NOMO-1 treated with DMSO at 0.1 percent for 48 hours (cell line): ENCODE results near the gene THSD7A.

Experiments used
- DNase-seq: peaks from one replicate; lab custom pipeline; 2025; ENCODE audit not compliant: unreplicated experiment; lab: John Stamatoyannopoulos, UW

Gene THSD7A

GRCh38 chr7:11751807-11752389, 80.1 kb downstream of the THSD7A start:
- DNase-seq = no peak

- no peak for DNase-seq
Measured at GRCh38 chr7:11751315-11751714, 80.7 kb downstream of the THSD7A start.

GRCh38 chr7:11750191-11750590, 81.8 kb downstream of the THSD7A start:
- peak; percentile 83 for DNase-seq

GRCh38 chr7:11749629-11750028, 82.4 kb downstream of the THSD7A start:
- no peak for DNase-seq

- DNase-seq = no peak
Measured at GRCh38 chr7:11748884-11749283, 83.1 kb downstream of the THSD7A start.

GRCh38 chr7:11747715-11748485, 84.1 kb downstream of the THSD7A start:
- DNase-seq = no peak

GRCh38 chr7:11746591-11746990, 85.4 kb downstream of the THSD7A start:
- DNase-seq = no peak

- DNase-seq = no peak
Measured at GRCh38 chr7:11743548-11743947, 88.5 kb downstream of the THSD7A start.

GRCh38 chr7:11743016-11743415, 89.0 kb downstream of the THSD7A start:
- no peak for DNase-seq

- no peak for DNase-seq
Measured at GRCh38 chr7:11742496-11742895, 89.5 kb downstream of the THSD7A start.

GRCh38 chr7:11737723-11738122, 94.3 kb downstream of the THSD7A start:
- DNase-seq = no peak

- no peak for DNase-seq
Measured at GRCh38 chr7:11732207-11732606, 99.8 kb downstream of the THSD7A start.

GRCh38 chr7:11730725-11731124, 101.3 kb downstream of the THSD7A start:
- no peak for DNase-seq

GRCh38 chr7:11727864-11728263, 104.1 kb downstream of the THSD7A start:
- DNase-seq = no peak

- no peak for DNase-seq
Measured at GRCh38 chr7:11726794-11727155, 105.2 kb downstream of the THSD7A start.

- no peak for DNase-seq
Measured at GRCh38 chr7:11726001-11726793, 105.8 kb downstream of the THSD7A start.

GRCh38 chr7:11716185-11716584, 115.8 kb downstream of the THSD7A start:
- DNase-seq = no peak

GRCh38 chr7:11714676-11715075, 117.3 kb downstream of the THSD7A start:
- no peak for DNase-seq

GRCh38 chr7:11714205-11714604, 117.8 kb downstream of the THSD7A start:
- DNase-seq = no peak

GRCh38 chr7:11713352-11713751, 118.6 kb downstream of the THSD7A start:
- no peak for DNase-seq

- no peak for DNase-seq
Measured at GRCh38 chr7:11710377-11710776, 121.6 kb downstream of the THSD7A start.

GRCh38 chr7:11709196-11709595, 122.8 kb downstream of the THSD7A start:
- DNase-seq = no peak
